HG03439 (cell line): ENCODE measurements around the gene SLC3A2.
A peak's percentile ranks its signal among the peaks of the same experiment; 100 is the strongest.

ENCODE experiments used
- ATAC-seq: cut with Tn5 transposase; IDR thresholded peaks from one replicate; pipeline ENCODE4 v1.9.1; 2021; ENCODE audit warnings: mild to moderate bottlenecking, moderate library complexity; ENCODE audit not compliant: unreplicated experiment

SLC3A2 gene

GRCh38 chr11:62879235-62879978 lies 1.3 kb upstream of the SLC3A2 start:
- ATAC-seq, result no peak

GRCh38 chr11:62880231-62880802 lies 379 bp upstream of the SLC3A2 start:
- ATAC-seq, result no peak

DNA sequence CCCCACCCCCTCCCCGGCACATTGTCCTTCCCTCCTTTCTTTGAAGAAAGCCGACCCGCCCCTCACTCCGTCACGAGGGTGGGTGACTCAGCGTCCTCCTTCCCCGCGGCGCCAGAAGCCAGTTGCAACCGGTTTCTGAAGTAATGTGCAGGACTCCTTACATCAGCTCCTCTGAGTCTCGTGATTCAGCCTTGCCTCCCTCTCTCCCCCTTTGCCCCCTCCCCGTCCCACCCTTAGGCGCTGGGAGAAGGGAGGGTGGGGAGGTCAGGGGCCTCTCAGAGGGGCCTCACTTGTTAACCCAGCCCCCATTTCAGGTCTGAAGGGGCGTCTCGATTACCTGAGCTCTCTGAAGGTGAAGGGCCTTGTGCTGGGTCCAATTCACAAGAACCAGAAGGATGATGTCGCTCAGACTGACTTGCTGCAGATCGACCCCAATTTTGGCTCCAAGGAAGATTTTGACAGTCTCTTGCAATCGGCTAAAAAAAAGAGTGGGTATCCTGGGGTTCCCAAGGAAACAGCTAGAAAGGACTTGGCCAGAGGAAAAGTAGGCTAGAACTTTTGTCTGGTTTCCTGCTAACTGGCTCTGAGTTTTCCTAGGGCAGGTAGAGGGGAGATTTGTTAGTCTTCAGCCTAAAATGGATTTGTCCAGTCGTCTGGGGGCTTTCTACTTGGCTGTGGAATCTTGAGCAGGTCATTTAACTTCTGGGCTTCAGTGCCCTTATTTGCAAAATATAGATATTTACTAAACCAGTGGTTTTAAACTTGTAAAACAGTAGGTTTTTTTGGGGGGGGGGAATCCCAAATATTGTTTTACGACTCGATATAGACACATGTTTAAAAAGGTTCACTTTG lies 1.1 kb downstream of the SLC3A2 start:
- peak; percentile 42 for ATAC-seq

GRCh38 chr11:62882431-62882749 lies 1.7 kb downstream of the SLC3A2 start:
- ATAC-seq, result no peak

GRCh38 chr11:62882788-62883501 lies 2.2 kb downstream of the SLC3A2 start:
- ATAC-seq, result no peak

DNA sequence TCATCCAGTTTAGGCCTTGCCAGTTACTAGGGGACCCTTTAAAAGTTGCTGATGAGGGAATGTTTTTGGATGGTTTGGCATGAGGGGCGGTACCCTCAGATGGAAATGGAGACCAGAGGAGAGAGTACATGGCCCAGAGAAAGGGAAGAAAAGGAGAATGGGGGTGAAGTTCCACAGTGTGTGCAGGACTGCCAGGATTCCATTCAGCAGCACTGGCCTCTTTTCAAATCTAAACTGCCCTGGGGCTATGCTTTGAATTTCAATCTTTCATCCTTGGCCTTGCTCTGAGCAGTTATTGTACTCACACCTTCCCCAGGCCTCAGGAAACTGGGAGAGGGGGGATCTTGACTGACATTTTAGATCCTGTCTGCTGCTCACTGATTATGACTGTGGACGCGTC lies 3.0 kb downstream of the SLC3A2 start:
- ATAC-seq, result no peak

DNA sequence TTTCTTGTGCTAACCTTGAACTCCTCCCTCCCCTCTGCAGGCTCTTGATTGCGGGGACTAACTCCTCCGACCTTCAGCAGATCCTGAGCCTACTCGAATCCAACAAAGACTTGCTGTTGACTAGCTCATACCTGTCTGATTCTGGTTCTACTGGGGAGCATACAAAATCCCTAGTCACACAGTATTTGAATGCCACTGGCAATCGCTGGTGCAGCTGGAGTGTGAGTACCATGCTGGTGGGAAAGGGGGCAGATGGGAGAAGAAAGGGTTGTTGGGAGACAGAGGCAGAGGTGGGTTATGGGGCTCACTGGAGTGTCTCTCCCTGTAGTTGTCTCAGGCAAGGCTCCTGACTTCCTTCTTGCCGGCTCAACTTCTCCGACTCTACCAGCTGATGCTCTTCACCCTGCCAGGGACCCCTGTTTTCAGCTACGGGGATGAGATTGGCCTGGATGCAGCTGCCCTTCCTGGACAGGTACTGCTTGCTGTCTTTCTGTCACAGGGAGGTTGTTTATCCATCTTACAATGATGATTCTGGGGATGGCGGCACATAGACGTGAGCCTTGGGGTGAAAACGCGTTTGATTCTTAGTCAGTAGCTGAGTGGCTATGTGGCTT lies 4.5 kb downstream of the SLC3A2 start:
- ATAC-seq, result no peak

- ATAC-seq, result no peak
Observed at GRCh38 chr11:62888406-62888805, 7.7 kb downstream of the SLC3A2 start.

DNA sequence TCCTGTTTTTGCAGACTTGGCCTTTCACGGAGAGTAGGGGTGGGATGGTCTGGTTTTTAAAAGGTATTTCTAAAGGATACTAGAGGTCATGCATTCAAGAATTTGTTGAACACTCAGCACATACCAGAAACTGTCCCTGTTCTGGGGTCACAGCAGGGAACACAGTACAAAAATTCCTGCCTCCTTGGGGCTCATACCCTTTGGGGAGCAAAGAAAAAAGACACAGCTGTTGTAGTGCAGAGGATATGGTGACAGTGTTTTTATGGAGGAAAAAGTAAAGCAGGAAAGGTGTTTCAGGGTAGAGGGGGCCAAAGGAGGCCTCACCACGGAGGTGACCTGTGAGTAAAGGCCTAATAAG lies 8.4 kb downstream of the SLC3A2 start:
- no peak for ATAC-seq

- ATAC-seq, result no peak
Observed at GRCh38 chr11:62889484-62890437, 9.1 kb downstream of the SLC3A2 start.

- no peak for ATAC-seq
Observed at GRCh38 chr11:62892077-62892922, 11.6 kb downstream of the SLC3A2 start.

- no peak for ATAC-seq
Observed at GRCh38 chr11:62895501-62895900, 14.8 kb downstream of the SLC3A2 start.

- no peak for ATAC-seq
Observed at GRCh38 chr11:62896049-62896448, 15.4 kb downstream of the SLC3A2 start.

- ATAC-seq, result no peak
Observed at GRCh38 chr11:62897311-62897710, 16.6 kb downstream of the SLC3A2 start.

DNA sequence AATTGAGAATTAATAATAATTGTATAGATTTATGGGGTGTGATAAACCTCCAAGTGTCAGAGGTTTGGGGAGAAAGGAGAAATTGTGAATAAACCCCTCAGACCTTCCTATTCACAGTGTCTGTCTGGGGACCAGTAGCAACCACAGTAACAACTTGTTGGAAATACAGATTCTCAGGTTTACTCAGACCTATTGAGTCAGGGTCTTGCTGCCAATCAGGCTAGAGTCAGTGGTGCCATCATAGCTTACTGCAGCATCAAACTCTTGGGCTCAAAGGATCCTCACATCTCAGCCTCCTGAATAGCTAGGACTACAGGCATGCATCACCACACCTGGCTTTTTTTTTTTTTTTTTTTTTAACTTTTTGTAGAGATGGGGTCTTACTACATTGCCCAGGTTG lies 17.3 kb downstream of the SLC3A2 start:
- ATAC-seq, result no peak

GRCh38 chr11:62902932-62903331 lies 22.2 kb downstream of the SLC3A2 start:
- ATAC-seq, result no peak

DNA sequence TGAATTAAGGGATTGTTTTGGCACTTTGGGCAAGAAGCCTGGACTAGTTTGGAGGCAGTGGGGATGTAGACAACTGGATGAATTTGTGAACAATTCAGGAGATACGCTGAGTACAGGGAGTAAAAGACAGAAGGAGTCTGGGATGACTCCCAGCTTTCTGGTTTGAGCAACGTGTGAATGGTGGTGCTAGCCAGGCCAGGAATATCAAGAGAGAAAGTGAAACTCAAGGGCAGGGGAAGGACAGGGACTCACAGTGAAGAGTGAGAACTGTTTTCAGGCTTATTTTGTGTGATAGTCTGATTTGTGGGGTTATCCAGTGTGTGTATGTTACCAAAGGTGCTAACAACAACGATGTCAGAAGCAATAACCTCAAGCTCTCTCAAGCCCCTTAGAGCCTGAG lies 24.6 kb downstream of the SLC3A2 start:
- no peak for ATAC-seq

GRCh38 chr11:62905927-62906531 lies 25.3 kb downstream of the SLC3A2 start:
- ATAC-seq, result no peak
